Hepatic stellate cell (primary cell): Measurements from ENCODE around the gene C11orf98.
"Not testable (repeated sequence)": the region's sequence is repeated elsewhere in the genome, so short reads cannot be mapped to it uniquely, and the experiment has no call there.

Experiments used
- DNase-seq: peaks from one replicate; pipeline ENCODE4 v3.0.0; 2011; ENCODE audit warnings: low spot score

C11orf98 gene

GRCh38 chr11:62650283-62650682 is 14.7 kb downstream of the C11orf98 start:
- not testable (repeated sequence) for DNase-seq

DNA sequence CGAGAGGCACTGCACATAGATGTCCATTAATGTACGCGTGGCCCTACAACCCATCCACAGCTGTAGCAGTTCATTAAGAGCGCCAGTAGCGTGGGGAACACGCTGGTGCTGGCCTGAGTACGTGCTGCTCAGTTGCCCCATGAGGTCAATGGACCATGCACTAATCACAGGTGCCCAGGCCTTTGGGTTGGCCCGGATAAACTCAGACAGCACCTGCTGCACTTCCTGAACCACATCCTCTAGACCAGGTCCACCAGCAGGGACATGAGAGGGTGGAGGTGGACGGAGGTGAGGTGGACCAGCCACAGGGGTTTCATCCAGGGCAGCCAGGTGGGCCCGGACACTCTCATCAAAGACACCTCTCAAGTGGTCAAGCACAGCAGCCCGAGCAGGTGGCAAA is 15.5 kb downstream of the C11orf98 start:
- DNase-seq: no peak

DNA sequence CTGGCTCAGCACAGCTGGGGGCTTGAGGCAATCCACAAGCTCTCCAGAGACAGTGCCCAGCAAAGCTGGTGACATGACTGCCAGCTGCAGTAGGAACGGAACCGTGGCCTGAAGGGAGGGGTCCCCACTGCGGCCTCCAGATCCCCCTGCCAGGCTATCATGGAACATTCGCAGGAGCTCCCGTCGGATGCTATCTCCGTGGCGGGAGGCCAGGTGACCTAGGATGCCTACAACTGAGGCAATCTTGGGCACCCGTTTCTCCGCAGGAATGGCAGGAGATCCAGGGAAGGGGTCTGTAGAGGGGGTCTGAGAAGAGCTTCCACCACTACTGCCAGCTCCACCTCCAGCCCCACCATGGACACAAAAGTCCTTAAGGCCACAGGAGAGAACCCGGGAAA is 16.0 kb downstream of the C11orf98 start:
- DNase-seq: no peak

GRCh38 chr11:62648185-62648966 is 16.6 kb downstream of the C11orf98 start:
- DNase-seq: no peak

DNA sequence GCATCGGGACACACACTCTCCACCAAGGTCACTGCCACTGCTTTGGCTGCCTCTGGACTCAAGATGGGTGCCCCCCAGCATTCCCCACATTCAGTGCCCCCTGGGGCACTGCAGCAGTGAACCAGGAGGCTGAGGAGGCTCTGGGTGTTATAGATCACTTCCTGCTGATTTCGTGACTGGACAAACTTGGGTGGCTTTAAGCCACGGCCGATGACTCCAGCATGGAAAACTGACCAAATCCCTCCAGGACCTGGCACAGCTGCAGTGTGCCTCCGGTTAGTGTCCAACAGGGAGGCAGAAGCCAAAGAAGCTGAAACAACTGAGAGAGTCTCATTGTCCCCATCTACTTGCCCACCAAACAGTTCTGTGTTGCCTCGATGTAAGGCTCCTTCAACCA is 17.4 kb downstream of the C11orf98 start:
- no peak for DNase-seq

GRCh38 chr11:62646825-62647608 is 18.0 kb downstream of the C11orf98 start:
- no peak for DNase-seq

GRCh38 chr11:62645946-62646824 is 18.8 kb downstream of the C11orf98 start, which contains the start of gene GANAB:
GANAB (minus strand) TSS chr11:62646613; CDS start chr11:62646599, 14 bp downstream.
- DNase-seq: peak; percentile 100

DNA sequence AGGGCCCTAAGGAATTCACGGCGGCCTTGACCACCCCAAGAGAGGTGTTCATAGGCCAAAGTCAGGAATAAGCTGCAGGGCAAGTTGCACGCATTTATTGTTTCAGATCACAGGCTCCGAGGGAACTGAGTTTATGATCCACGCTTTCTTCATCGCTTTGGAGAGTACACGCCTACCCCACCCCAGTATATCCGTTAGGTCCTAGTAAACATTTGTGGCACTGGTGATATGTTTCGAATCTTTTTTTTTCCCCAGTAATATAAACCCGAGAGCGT is 19.4 kb downstream of the C11orf98 start:
- no peak for DNase-seq

DNA sequence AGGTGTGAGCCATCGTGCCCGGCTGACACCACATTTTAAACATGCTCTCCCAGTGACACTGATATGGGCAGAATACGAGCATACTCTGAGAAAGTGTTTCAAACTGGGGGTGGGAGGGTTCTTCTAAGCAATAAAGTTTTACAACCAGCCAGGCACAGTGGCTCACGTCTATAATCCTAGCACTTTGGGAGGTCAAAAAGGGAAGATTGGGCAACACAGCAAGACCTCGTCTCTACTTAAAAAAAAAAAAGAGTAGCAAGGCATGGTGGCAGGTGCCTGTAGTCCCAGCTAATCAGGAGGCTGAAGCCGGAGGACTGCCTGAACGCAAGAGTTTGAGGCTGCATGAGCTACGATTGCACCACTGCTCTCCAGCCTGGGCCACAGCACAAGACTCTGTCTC is 20.8 kb downstream of the C11orf98 start:
- no peak for DNase-seq

- no peak for DNase-seq
These were observed 32.5 kb downstream of the C11orf98 start for GRCh38 chr11:62632492-62632891.

DNA sequence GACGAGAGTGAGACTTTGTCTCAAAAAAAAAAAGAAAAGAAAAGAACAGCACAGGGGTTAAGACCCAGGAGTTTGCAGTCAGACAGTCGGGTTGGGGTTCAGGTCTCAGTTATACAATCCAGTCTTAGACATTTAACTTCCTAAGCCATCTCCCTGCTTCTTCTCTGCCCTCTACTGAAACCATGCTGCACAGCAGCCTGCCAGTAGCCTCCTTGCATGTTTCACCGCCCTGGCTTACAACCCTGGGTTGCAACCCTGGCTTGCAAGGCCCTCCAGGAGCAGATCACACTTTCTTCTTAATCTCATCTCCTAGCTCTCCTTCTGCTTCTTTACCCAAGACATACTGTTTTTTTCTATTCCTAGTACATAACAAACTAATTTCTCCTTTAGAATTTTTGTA is 37.3 kb downstream of the C11orf98 start:
- DNase-seq: no peak

DNA sequence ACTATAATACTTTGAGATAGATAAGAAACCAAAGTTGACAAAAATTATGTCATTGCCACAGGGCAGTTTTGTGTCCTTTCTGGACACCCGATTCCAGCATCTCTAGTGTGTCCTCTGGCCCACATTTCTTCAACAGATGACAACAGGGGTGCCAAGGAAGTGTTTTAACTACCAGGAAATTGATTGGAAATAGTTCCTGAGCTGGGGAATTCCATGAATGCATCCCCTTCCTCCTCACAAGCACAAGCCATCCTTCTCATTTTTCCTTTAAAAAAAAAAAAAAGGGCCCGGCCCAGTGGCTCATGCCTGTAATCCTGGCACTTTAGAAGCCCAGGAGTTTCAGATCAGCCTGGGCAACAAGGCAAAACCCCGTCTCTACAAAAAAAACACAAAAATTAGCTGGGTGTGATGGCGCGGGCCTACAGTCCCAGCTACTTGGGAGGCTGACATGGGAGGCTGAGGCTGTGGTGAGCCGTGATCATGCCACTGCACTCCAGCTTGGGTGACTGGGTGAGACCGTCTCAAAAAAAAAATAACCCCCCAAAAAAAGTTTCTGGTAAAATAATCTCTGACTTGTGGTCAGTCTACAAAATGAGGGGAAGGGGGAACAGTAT is 42.4 kb downstream of the C11orf98 start:
- DNase-seq: no peak

DNA sequence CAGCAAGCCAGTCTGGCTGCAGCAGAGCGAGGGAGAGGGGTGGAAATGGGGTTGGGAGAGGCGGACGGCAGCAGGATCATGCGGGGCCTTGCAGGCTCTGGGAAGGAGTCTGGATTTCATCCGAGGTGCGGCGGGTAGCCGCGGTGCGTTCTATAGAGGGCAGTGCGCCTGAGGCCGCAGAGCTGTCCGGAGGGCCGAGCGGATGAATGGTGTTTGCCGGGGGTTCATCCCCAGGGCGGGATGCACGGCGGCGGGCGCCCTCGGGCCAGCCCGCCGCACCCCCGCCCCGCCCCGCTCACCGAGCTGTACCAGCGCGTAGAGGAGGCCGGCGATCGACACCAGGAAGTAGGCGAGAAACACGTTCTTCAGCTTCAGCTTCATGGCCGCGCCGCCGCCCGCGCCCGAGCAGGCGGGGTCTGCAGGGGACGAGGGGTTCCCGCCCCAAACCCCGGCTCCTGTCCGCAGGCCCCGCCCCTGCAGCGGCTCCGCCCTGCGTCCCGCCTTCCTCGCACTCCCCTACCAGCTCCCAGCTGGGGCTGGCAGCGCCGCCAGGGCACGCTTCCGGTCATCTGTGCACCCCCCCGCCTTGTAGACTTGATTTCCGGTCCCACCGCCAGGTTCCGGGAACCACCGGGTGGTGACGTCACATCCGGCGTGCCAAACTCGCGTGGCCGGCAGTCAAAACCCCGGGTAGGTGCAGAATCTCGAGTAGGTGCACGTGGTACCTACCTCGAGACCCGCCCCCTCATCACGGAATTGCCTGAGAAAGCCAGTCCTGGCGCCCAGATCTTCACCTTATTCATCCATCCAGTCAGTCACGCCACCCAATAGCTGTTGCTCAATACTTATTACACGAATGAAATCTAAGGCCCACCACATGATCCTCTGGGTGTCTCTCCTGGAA is 43.2 kb downstream of the C11orf98 start, which contains the start of gene B3GAT3:
Gene B3GAT3 (minus strand): TSS at position 420 of the 904 bp plus-strand sequence. CDS start 39 bp downstream, at position 381.
- DNase-seq: peak; percentile 100

- DNase-seq: no peak
These were observed 43.9 kb downstream of the C11orf98 start for GRCh38 chr11:62621027-62621566.

- DNase-seq: not testable (repeated sequence)
These were observed 48.1 kb downstream of the C11orf98 start for GRCh38 chr11:62616957-62617356.

DNA sequence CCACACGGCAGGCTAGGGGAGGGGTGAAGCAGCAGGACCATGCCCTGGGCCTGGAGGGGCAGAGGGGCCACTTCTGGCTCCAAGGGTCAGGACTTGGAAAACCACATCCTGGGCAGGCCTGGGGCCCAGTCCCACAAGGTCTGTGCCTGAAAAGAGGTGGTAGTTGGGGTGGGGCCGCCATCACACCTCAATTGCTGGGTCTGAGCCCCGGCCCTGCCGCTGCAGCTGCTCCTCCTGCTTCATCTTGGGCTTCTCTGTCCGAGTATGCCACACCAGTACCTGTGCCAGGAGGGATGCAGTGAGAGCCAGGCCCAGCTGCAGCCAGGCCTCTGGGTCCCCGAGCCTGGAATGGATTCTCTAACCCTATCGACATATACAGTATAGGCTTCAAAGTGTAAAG is 49.5 kb downstream of the C11orf98 start:
- no peak for DNase-seq

DNA sequence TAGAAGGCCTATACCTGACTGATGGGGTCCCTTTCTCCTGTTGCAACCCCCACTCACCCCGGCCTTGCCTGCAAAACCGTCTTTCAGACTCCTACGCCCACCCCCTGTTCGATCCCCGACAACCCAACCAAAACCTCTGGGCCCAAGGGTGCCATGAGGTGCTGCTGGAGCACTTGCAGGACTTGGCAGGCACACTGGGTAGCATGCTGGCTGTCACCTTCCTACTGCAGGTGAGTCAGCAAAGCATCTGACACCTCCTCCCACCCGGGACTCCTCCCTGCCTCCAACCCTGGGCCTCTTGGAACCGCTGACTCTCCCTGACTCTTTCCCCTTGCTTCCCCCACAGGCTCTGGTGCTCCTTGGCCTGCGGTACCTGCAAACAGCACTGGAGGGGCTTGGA is 50.7 kb downstream of the C11orf98 start:
- no peak for DNase-seq

GRCh38 chr11:62613291-62613778 is 51.7 kb downstream of the C11orf98 start:
- no peak for DNase-seq
